Measurements from ENCODE around the gene VWC2L.

GRCh38 chr2:214377286-214377624 lies 33.6 kb upstream of the VWC2L start:
- TF ChIP-seq CTCF (conservative IDR thresholded peaks at IDR 0.05; ENCODE audit: low read depth in 2 of 2) (no peak), EZH2phosphoT487 (IDR thresholded peaks at IDR 0.05; ENCODE audit: unreplicated experiment) (no peak), CREB1 (CRISPR knock-in tag; IDR thresholded peaks at IDR 0.05; ENCODE audit: low read depth) (no peak), POLR2AphosphoS5 (IDR thresholded peaks at IDR 0.05; ENCODE audit: low read depth) (no peak), EZH2 (IDR thresholded peaks at IDR 0.05; ENCODE audit: low read depth, unreplicated experiment) (no peak), REST (IDR thresholded peaks at IDR 0.05; ENCODE audit: unreplicated experiment) (no peak), ETS1 (IDR thresholded peaks at IDR 0.05) (no peak)

Measured in GM23338 (cell line).